ENCODE measurements around the gene SLC16A13. TPM values are rescaled to one million over a fixed set of nuclear protein-coding genes. Genes with fewer than 3 reads are reported as not detected.
A peak's percentile ranks its signal among the peaks of the same experiment; 100 is the strongest.

The SLC16A13 gene
- total RNA-seq, 4 donors from 2014 or later = 0.58 to 0.81 (median 0.72) TPM; not detected in 1

DNA sequence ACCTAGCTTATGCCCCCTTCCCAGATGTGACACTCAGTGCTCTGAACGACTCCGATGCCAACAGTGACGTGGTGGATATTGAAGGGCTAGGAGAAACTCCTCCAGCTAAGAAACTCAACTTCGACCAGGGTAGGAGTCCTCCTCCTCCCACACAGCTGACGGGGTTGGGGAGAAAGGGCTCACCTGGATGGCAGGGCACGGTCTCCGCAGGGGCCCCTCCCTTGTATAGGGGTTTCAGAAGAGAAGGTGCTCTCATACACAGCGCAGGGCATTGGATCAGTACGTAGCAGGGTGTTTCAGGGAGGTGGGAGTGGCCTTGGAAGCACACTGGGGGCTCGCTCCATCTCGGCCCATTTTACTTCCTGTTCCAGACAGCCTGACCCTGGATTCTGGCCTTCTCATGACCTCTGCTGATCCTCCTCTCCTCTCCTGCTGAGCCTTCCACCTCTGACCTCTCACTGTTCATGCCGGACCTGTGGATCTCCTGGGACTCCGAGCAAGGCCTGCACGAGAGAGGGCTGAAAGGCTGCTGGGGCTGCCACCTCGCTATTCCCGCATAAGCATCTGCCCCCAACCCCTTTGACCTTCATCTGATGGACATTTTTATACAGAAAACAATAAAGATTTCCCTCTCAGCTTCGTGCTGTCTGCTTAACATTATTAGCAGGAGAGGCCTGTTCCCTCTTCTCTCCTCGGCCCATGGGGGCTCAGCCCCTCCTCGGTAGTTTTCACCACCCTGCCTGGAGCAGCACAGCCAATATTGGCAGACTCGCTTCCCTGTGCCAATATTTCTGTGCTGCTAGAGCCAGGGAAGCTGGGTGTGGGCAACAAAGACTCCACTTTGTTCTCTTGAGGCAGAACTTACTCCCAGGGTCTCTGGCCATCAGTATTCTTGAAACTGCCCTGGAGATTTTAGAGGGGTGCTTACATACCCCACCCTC is 18.7 kb upstream of the SLC16A13 start:
- Histone ChIP-seq H3K27me3 (peaks cover 11% of the 10 kb centered on the region), H3K4me1 (peaks cover 0 to 85% (median 34%) of the 10 kb centered on the region in 3 donors), H3K36me3 (peaks cover 0 to 12% of the 10 kb centered on the region in 2 donors), H3K4me3 (peak overlapping the region in 1 of 2 donors; percentile 69), H3K27ac (peak overlapping the region; percentile 83 to 96 (median 89)), H3K9me3 (no peaks in the 10 kb centered on the region)
- WGBS, 2 donors (ENCODE audit: low coverage in 1 of 2) = 61 to 94% methylated on average over 6 to 12 of the region's 20 CpGs
- TF ChIP-seq EP300 (IDR thresholded peaks at IDR 0.05) (no peak), POLR2A (IDR thresholded peaks at IDR 0.05) (no peak), POLR2AphosphoS5 (IDR thresholded peaks at IDR 0.05) (no peak)
- TF ChIP-seq, protein P1, sequence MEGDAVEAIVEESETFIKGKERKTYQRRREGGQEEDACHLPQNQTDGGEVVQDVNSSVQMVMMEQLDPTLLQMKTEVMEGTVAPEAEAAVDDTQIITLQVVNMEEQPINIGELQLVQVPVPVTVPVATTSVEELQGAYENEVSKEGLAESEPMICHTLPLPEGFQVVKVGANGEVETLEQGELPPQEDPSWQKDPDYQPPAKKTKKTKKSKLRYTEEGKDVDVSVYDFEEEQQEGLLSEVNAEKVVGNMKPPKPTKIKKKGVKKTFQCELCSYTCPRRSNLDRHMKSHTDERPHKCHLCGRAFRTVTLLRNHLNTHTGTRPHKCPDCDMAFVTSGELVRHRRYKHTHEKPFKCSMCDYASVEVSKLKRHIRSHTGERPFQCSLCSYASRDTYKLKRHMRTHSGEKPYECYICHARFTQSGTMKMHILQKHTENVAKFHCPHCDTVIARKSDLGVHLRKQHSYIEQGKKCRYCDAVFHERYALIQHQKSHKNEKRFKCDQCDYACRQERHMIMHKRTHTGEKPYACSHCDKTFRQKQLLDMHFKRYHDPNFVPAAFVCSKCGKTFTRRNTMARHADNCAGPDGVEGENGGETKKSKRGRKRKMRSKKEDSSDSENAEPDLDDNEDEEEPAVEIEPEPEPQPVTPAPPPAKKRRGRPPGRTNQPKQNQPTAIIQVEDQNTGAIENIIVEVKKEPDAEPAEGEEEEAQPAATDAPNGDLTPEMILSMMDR (IDR thresholded peaks at IDR 0.05) = no peak
- ATAC-seq = no peak

DNA sequence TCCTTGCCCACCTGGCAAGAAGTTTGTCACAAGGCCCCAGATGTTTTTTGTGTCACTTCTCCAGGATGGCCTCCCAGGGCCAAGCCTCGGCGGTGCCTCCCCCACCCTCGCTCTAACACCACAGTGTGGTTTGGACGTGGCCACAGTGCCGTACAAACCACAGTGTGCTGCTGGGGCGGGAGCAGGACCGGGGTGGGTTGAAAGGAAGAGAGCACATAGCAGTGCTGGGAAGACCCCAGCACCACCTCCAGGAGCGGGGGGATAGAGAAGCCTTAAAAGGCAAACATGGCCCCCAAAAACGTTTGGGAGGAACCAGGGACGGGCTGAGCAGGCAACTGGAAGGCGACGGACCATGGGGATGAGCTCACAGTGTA is 18.0 kb upstream of the SLC16A13 start:
- Histone ChIP-seq H3K9me3 (no peaks in the 10 kb centered on the region), H3K27me3 (peaks cover 18% of the 10 kb centered on the region), H3K4me3 (peak overlapping the region in 1 of 2 donors; percentile 69), H3K36me3 (peaks cover 0 to 12% of the 10 kb centered on the region in 2 donors), H3K27ac (peak overlapping the region; percentile 83 to 96 (median 89)), H3K4me1 (peaks cover 0 to 92% (median 34%) of the 10 kb centered on the region in 3 donors)
- no peak for TF ChIP-seq POLR2AphosphoS5 (IDR thresholded peaks at IDR 0.05)
- no peak for TF ChIP-seq POLR2A (IDR thresholded peaks at IDR 0.05)
- TF ChIP-seq, protein P1 (IDR thresholded peaks at IDR 0.05) = no peak
- TF ChIP-seq EP300 (IDR thresholded peaks at IDR 0.05) = no peak
- 40 to 69% methylated on average over 4 of the region's 12 CpGs for WGBS, 2 donors (ENCODE audit: low coverage in 1 of 2)
- no peak for ATAC-seq

GRCh38 chr17:7018331-7018964 is 17.4 kb upstream of the SLC16A13 start:
- H3K9me3 ChIP-seq = no peaks in the 10 kb centered on the region
- no peak for ATAC-seq
- peaks cover 0 to 12% of the 10 kb centered on the region in 2 donors for H3K36me3 ChIP-seq
- TF ChIP-seq, protein P1 (IDR thresholded peaks at IDR 0.05) = no peak
- TF ChIP-seq POLR2A (IDR thresholded peaks at IDR 0.05) (no peak), POLR2AphosphoS5 (IDR thresholded peaks at IDR 0.05) (no peak), EP300 (IDR thresholded peaks at IDR 0.05) (no peak)
- H3K27ac ChIP-seq = peak overlapping the region; percentile 83 to 96 (median 89)
- H3K27me3 ChIP-seq = peaks cover 24% of the 10 kb centered on the region
- H3K4me3 ChIP-seq = peak overlapping the region; percentile 69 to 88
- WGBS, 2 donors (ENCODE audit: low coverage in 1 of 2) = 33 to 74% methylated on average over 4 to 7 of the region's 10 CpGs
- peaks cover 0 to 93% (median 30%) of the 10 kb centered on the region in 3 donors for H3K4me1 ChIP-seq

- peak overlapping the region; percentile 83 to 96 (median 89) for H3K27ac ChIP-seq
- peaks cover 0 to 12% of the 10 kb centered on the region in 2 donors for H3K36me3 ChIP-seq
- no peak for ATAC-seq
- H3K4me1 ChIP-seq = peaks cover 0 to 93% (median 26%) of the 10 kb centered on the region in 3 donors
- no peaks in the 10 kb centered on the region for H3K9me3 ChIP-seq
- TF ChIP-seq, protein P1 (IDR thresholded peaks at IDR 0.05) = no peak
- peaks cover 33% of the 10 kb centered on the region for H3K27me3 ChIP-seq
- 20% methylated on average over 2 of the region's 10 CpGs; no CpG with 5 or more reads in 1 of the 2 donors for WGBS, 2 donors (ENCODE audit: low coverage in 1 of 2)
- peak overlapping the region; percentile 69 to 88 for H3K4me3 ChIP-seq
Measured at GRCh38 chr17:7019367-7019766, 16.4 kb upstream of the SLC16A13 start.

Data from gastroesophageal sphincter (tissue), 4 donors.